NB4 (cell line): ENCODE data around the gene GSTT4.

ENCODE experiments used
- CTCF ChIP-seq: IDR thresholded peaks from one replicate; pipeline ENCODE4 v1.5.1; 2012; ENCODE audit warnings: low read depth, low read length
- MAX ChIP-seq: IDR thresholded peaks from 2 replicates; pipeline ENCODE4 v1.6.1; 2011; ENCODE audit warnings: low read depth, low read length
- POLR2A ChIP-seq: IDR thresholded peaks from 2 replicates; pipeline ENCODE4 v1.6.1; 2011; ENCODE audit warnings: mild to moderate bottlenecking; ENCODE audit not compliant: insufficient read length; ENCODE audit errors: extremely low read depth

GRCh38 chr22:24049978-24050377 lies 44.7 kb upstream of the GSTT4 start:
- TF ChIP-seq CTCF (no peak), POLR2A (no peak), MAX (no peak)
